Body of pancreas (tissue), 4 donors: Measurements from ENCODE around the gene CD244. TPM values are rescaled to one million over a fixed set of nuclear protein-coding genes. Genes with fewer than 3 reads are reported as not detected.

Source experiments
- ATAC-seq: fragments of 150-250 bp; one replicate; pipeline ENCODE4 v1.9.1; 2016
- DNase-seq, 4 donors: peaks; one replicate each; pipeline ENCODE4 v3.0.0-alpha.2; 2019
- H3K27ac ChIP-seq, 4 donors: fragments of 200-600 bp; sonication (generic); 1 replicate in 3 of 4; 2 replicates in 1 of 4; pipeline versions ENCODE4 v1.5.1 to v1.6.1; 2016 to 2019; ENCODE audit warnings: mild to moderate bottlenecking in 1 of 4, mixed read lengths in 1 of 4, moderate library complexity in 1 of 4
- H3K27me3 ChIP-seq, 2 donors: fragments of 200-600 bp; sonication (generic); one replicate each; pipeline ENCODE4 v1.6.0; 2016; ENCODE audit warnings: mild to moderate bottlenecking in 1 of 2
- H3K36me3 ChIP-seq, 2 donors: fragments of 200-600 bp; sonication (generic); replicated peaks in 1 of 2; 2 replicates each; pipeline ENCODE4 v1.5.1; 2016; ENCODE audit warnings: low read depth in 2 of 2; ENCODE audit not compliant: insufficient read depth in 1 of 2
- H3K4me1 ChIP-seq: fragments of 200-600 bp; sonication (generic); one replicate; pipeline ENCODE4 v1.6.0; 2016
- H3K4me3 ChIP-seq, 2 donors: fragments of 200-600 bp; sonication (generic); 1 replicate in 1 of 2; 2 replicates in 1 of 2; pipeline ENCODE4 v1.5.1; 2016 to 2019
- H3K9me3 ChIP-seq, 3 donors: fragments of 200-600 bp; sonication (generic); 1 replicate in 2 of 3; 2 replicates in 1 of 3; pipeline ENCODE4 v1.5.1; 2016
- CTCF ChIP-seq, 7 experiments: fragments of 450-650 bp in 4 of 7; fragments of 200-600 bp in 3 of 7; sonication (generic) in 3 of 7; IDR thresholded peaks; one replicate each; pipeline ENCODE4 v1.5.1; 2016 to 2019; ENCODE audit warnings: antibody characterized with exemption in 7 of 7
- POLR2A ChIP-seq, 3 donors: fragments of 450-650 bp; IDR thresholded peaks; one replicate each; pipeline ENCODE4 v1.6.1; 2016; ENCODE audit warnings: antibody characterized with exemption in 3 of 3, mild to moderate bottlenecking in 2 of 3
- WGBS, 2 donors: methylation state at CpG; one replicate each; pipeline ENCODE4 v1.1.5; 2017; 5-methylcytosine and 5-hydroxymethylcytosine counted together
- intact Hi-C: fragments of 100-400 bp; cut with DNase I; formaldehyde crosslinking; loops from one replicate; pipeline ENCODE4 v1.15.1; 2023
- total RNA-seq, 2 donors: library from RNA; depleted of rRNA; stranded (reverse); fragments of >200 nt; gene quantifications; one replicate each; pipeline ENCODE4 v1.1.0, GENCODE V29; 2016

CD244 gene
- total RNA-seq, 2 donors from 2014 or later, result 0.33 to 1.8 TPM

- 88 to 89% methylated on average over 2 of the region's 2 CpGs for WGBS, 2 donors
Observed at GRCh38 chr1:160827418-160827817, 35.3 kb downstream of the CD244 start.

DNA sequence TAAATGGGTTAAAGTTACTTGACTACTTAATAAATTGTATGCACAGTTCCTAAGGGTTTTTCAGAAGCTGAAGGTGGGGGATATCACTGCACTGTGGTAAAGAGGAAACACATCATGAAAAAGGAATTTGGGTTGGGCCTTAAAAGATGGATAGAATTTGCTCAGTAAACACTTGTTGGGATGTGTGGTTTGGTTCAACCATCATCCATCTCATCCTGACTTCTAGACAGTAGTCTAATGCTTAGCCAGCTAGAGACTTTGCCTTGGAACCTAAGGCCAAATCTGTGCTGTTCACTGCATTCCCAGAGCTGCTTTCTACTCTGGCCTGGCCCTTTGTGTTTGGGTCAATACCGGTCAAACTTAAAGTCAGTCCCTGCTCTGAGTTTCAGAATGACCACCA is 36.1 kb downstream of the CD244 start:
- Histone ChIP-seq H3K4me1 (no peaks in the 10 kb centered on the region), H3K4me3 (no peak overlapping the region), H3K9me3 (no peaks in the 10 kb centered on the region), H3K36me3 (no peaks in the 10 kb centered on the region), H3K27me3 (no peaks in the 10 kb centered on the region), H3K27ac (no peak overlapping the region)
- intact Hi-C loops, result loop anchor here (5.0 kb wide), 1 partner anchor 99 kb away; no protein-coding TSS in a partner anchor
- ATAC-seq, result no peak
- DNase-seq, result no peak
- TF ChIP-seq CTCF (IDR thresholded peaks at IDR 0.05) (no peak), POLR2A (IDR thresholded peaks at IDR 0.05) (no peak)
- 83 to 93% methylated on average over 1 of the region's 1 CpG for WGBS, 2 donors

More at GRCh38 chr1:160827418-160827817, 35.3 kb downstream of the CD244 start:
- H3K4me3 ChIP-seq, result no peak overlapping the region
- ATAC-seq (no peak), DNase-seq (peak in 2 of 4 donors; percentile 16 to 21)
- no peaks in the 10 kb centered on the region for H3K36me3 ChIP-seq
- no peaks in the 10 kb centered on the region for H3K4me1 ChIP-seq
- H3K27me3 ChIP-seq, result no peaks in the 10 kb centered on the region
- no peak for TF ChIP-seq CTCF (IDR thresholded peaks at IDR 0.05)
- no peak for TF ChIP-seq POLR2A (IDR thresholded peaks at IDR 0.05)
- no peak overlapping the region for H3K27ac ChIP-seq
- no peaks in the 10 kb centered on the region for H3K9me3 ChIP-seq
- intact Hi-C loops, result loop anchor here (5.0 kb wide), 1 partner anchor 100 kb away; no protein-coding TSS in a partner anchor

DNA sequence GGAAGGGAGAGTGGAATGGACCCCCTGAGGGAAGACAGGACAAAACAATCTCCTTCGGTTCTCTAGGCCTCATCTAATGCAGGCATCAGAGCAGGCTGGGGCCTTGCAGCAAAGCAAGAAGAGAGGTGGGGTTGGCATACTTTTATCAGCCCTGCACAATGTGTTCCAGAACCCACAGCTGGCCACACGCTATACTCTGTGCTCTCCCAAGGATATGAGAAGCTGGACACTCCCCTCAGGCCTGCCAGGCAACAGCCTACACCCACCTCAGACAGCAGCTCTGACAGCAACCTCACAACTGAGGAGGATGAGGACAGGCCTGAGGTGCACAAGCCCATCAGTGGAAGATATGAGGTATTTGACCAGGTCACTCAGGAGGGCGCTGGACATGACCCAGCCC is 39.4 kb downstream of the CD244 start:
- DNase-seq (no peak), ATAC-seq (no peak)
- intact Hi-C loops, result no loop called here
- TF ChIP-seq POLR2A (IDR thresholded peaks at IDR 0.05), result no peak
- no peak for TF ChIP-seq CTCF (IDR thresholded peaks at IDR 0.05)
- no peaks in the 10 kb centered on the region for H3K36me3 ChIP-seq
- no peaks in the 10 kb centered on the region for H3K4me1 ChIP-seq
- H3K27ac ChIP-seq, result no peak overlapping the region
- no peaks in the 10 kb centered on the region for H3K9me3 ChIP-seq
- H3K27me3 ChIP-seq, result no peaks in the 10 kb centered on the region
- 77 to 82% methylated on average over 3 of the region's 3 CpGs for WGBS, 2 donors
- no peak overlapping the region for H3K4me3 ChIP-seq

- ATAC-seq, result no peak
- no peaks in the 10 kb centered on the region for H3K27me3 ChIP-seq
- peak in 1 of 7 experiments; percentile 2 for TF ChIP-seq CTCF (IDR thresholded peaks at IDR 0.05)
- TF ChIP-seq POLR2A (IDR thresholded peaks at IDR 0.05), result no peak
- no peak for DNase-seq
- intact Hi-C loops, result no loop called here
- H3K4me3 ChIP-seq, result no peak overlapping the region
- H3K36me3 ChIP-seq, result no peaks in the 10 kb centered on the region
- WGBS, 2 donors, result 70% methylated on average over 8 of the region's 8 CpGs
- no peak overlapping the region for H3K27ac ChIP-seq
- no peaks in the 10 kb centered on the region for H3K9me3 ChIP-seq
- H3K4me1 ChIP-seq, result no peaks in the 10 kb centered on the region
Observed at GRCh38 chr1:160821627-160822026, 41.1 kb downstream of the CD244 start.

DNA sequence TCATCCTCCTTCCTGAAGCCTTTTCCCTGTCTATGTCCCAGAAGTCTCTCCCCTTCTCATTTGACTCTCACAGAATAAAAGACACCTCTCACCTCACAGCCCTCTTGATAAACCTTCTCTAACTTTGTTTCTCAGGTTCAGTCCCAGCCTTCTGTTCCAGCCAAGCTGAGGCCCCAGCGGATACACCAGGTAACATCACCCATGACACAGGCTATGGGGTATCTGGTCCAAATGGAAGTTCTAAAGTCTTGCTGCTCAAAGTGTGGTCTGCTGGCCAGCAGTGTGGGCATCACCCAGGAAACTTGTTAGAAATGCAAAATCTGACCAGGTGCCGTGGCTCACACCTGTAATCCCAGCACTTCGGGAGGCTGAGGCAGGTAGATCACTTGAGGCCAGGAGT is 43.5 kb downstream of the CD244 start:
- Histone ChIP-seq H3K9me3 (no peaks in the 10 kb centered on the region), H3K4me1 (no peaks in the 10 kb centered on the region), H3K27me3 (no peaks in the 10 kb centered on the region), H3K4me3 (no peak overlapping the region), H3K36me3 (no peaks in the 10 kb centered on the region), H3K27ac (no peak overlapping the region)
- DNase-seq, result no peak
- ATAC-seq, result no peak
- intact Hi-C loops, result no loop called here
- TF ChIP-seq CTCF (IDR thresholded peaks at IDR 0.05), result no peak
- no peak for TF ChIP-seq POLR2A (IDR thresholded peaks at IDR 0.05)
- 53 to 66% methylated on average over 3 of the region's 3 CpGs for WGBS, 2 donors
